ENCODE results near the gene PCSK1. TPM values are rescaled to one million over a fixed set of nuclear protein-coding genes. Genes with fewer than 3 reads are reported as not detected.

The PCSK1 gene
- total and polyA plus RNA-seq, 2 of the 8 experiments (the other 6 are each of a cell fraction or from before 2014, with no cell fraction given), result 1.3 to 3.2 TPM

- no peak for TF ChIP-seq EZH2 (IDR thresholded peaks at IDR 0.05; ENCODE audit: low read depth, low read length, severe bottlenecking)
- no peak for TF ChIP-seq CBX5 (IDR thresholded peaks at IDR 0.05; ENCODE audit: low read depth, low read length)
- no peak for TF ChIP-seq RAD21 (IDR thresholded peaks at IDR 0.05 in 1 of 2, conservative IDR thresholded peaks at IDR 0.05 in 1 of 2; ENCODE audit: low read depth in 2 of 2, low read length in 2 of 2)
- TF ChIP-seq CEBPB (IDR thresholded peaks at IDR 0.05; ENCODE audit: low read depth, low read length), result no peak
- TF ChIP-seq SUZ12 (IDR thresholded peaks at IDR 0.05; ENCODE audit: low read length), result no peak
- no peak for TF ChIP-seq BRCA1 (IDR thresholded peaks at IDR 0.05; ENCODE audit: low read depth, low read length)
- no peak for TF ChIP-seq EP300 (IDR thresholded peaks at IDR 0.05; ENCODE audit: borderline replicate concordance in 1 of 2, low read depth in 2 of 2, low read length in 2 of 2)
- no peak for TF ChIP-seq SIRT6 (IDR thresholded peaks at IDR 0.05; ENCODE audit: low read length)
These were observed 48.1 kb upstream of the PCSK1 start (continued) for GRCh38 chr5:96481009-96481786.

All from H1 (cell line).